T-cell (primary cell): Measurements from ENCODE around the gene FBXO33. TPM values are rescaled to one million over a fixed set of nuclear protein-coding genes. Genes with fewer than 3 reads are reported as not detected.

ENCODE experiments used
- ATAC-seq, 4 experiments: fragments of 200-7000 bp in 3 of 4; fragments of 150-1000 bp in 1 of 4; cut with Tn5 transposase; replicated peaks in 1 of 4; 1 replicate in 3 of 4; 2 replicates in 1 of 4; pipeline ENCODE4 v1.10.0; 2021; ENCODE audit warnings: moderate library complexity in 3 of 4, mild to moderate bottlenecking in 2 of 4, moderate number of reproducible peaks in 1 of 4
- CTCF ChIA-PET, 2 donors: fragments of 300-600 bp; sonication (Branson Sonifier 250); formaldehyde crosslinking; loops; one replicate each; lab custom pipeline; 2022; ENCODE audit warnings: antibody characterized with exemption in 2 of 2; lab: Charles Lee
- POLR2A ChIA-PET, 2 donors: fragments of 300-600 bp; sonication (Branson Sonifier 250); formaldehyde crosslinking; loops; one replicate each; lab custom pipeline; 2022; ENCODE audit warnings: antibody characterized with exemption in 2 of 2; lab: Charles Lee
- DNase-seq, 35 experiments: peaks; one replicate each; pipeline versions ENCODE4 v3.0.0 to v3.0.0-alpha.2; 2013 to 2023
- H3K27ac ChIP-seq: one replicate; pipeline ENCODE4 v1.5.1; 2013; ENCODE audit warnings: low read length
- H3K27me3 ChIP-seq, 2 experiments: replicated peaks in 1 of 2; 1 replicate in 1 of 2; 2 replicates in 1 of 2; pipeline versions ENCODE4 v1.6.1 to v1.7.0; 2013; ENCODE audit warnings: low read length in 1 of 2, mixed read lengths in 1 of 2; ENCODE audit not compliant: control insufficient read depth in 2 of 2, insufficient read depth in 2 of 2; ENCODE audit errors: extremely low read depth in 1 of 2
- H3K36me3 ChIP-seq, 2 donors: 1 replicate in 1 of 2; 2 replicates in 1 of 2; pipeline versions ENCODE4 v1.6.1 to v1.7.0; 2013; ENCODE audit warnings: low read length in 1 of 2; ENCODE audit not compliant: control insufficient read depth in 2 of 2, insufficient read depth in 1 of 2; ENCODE audit errors: extremely low read depth in 1 of 2
- H3K4me1 ChIP-seq, 2 experiments: 1 replicate in 1 of 2; 2 replicates in 1 of 2; pipeline versions ENCODE4 v1.6.1 to v1.7.0; 2013; ENCODE audit warnings: low read length in 2 of 2, mixed read lengths in 1 of 2; ENCODE audit not compliant: insufficient read depth in 2 of 2, control insufficient read depth in 1 of 2; ENCODE audit errors: extremely low read depth in 1 of 2
- H3K4me3 ChIP-seq, 2 donors: 1 replicate in 1 of 2; 2 replicates in 1 of 2; pipeline versions ENCODE4 v1.5.1 to v1.7.0; 2013; ENCODE audit warnings: mild to moderate bottlenecking in 2 of 2, low read length in 1 of 2, moderate library complexity in 1 of 2; ENCODE audit not compliant: control insufficient read depth in 1 of 2; ENCODE audit errors: extremely low read depth in 1 of 2
- H3K9me3 ChIP-seq: 2 replicates; pipeline ENCODE4 v1.7.0; 2013
- H3K27ac Mint-ChIP-seq, 2 donors: one replicate each; pipeline ENCODE4 v1.8.0; 2020 to 2021; ENCODE audit warnings: mild to moderate bottlenecking in 2 of 2, mixed read lengths in 2 of 2
- H3K27me3 Mint-ChIP-seq, 2 donors: one replicate each; pipeline ENCODE4 v1.8.0; 2021 to 2022; ENCODE audit warnings: mixed read lengths in 2 of 2
- H3K36me3 Mint-ChIP-seq: one replicate; pipeline ENCODE4 v1.8.0; 2021; ENCODE audit warnings: mixed read lengths
- H3K4me1 Mint-ChIP-seq, 3 donors: one replicate each; pipeline ENCODE4 v1.8.0; 2020 to 2022; ENCODE audit warnings: mixed read lengths in 3 of 3, mild to moderate bottlenecking in 1 of 3
- H3K4me3 Mint-ChIP-seq, 3 donors: one replicate each; pipeline ENCODE4 v1.8.0; 2020 to 2022; ENCODE audit warnings: mild to moderate bottlenecking in 3 of 3, mixed read lengths in 3 of 3, moderate library complexity in 3 of 3
- H3K9me3 Mint-ChIP-seq, 3 donors: one replicate each; pipeline ENCODE4 v1.8.0; 2020 to 2022; ENCODE audit warnings: mixed read lengths in 3 of 3
- WGBS: methylation state at CpG from one replicate; pipeline ENCODE4 v1.1.5; 2013; ENCODE audit warnings: missing lambda C conversion rate; ENCODE audit not compliant: insufficient coverage; 5-methylcytosine and 5-hydroxymethylcytosine counted together
- total RNA-seq, 35 experiments: library from RNA in 6 of 35; stranded (reverse) in 6 of 35; fragments of 120-200 nt in 1 of 35; gene quantifications; one replicate each; pipeline versions ENCODE4 v1.2.1 to v1.2.4 and lab custom pipeline; 2013 to 2026

Gene FBXO33
- total RNA-seq (10 to 100 TPM; 22.5 to 64.0 (median 28.4) TPM), total RNA-seq (lab: John Stamatoyannopoulos, UW) (18.0 to 270 (median 76.2) reads per million in 29 experiments)
- total RNA-seq (2013) = 22.2 TPM

GRCh38 chr14:39432179-39432618 lies at the start of gene FBXO33:
Gene FBXO33, minus strand, starts transcription at chr14:39432433. Its CDS starts 271 bp downstream, at chr14:39432162.
- Histone ChIP-seq H3K9me3 (no peaks in the 10 kb centered on the region), H3K4me3 (peak within 1 kb of the TSS; percentile 88 to 98), H3K27me3 (no peaks in the 10 kb centered on the region), H3K27ac (peak within 1 kb of the TSS; percentile 100), H3K36me3 (no peaks in the 10 kb centered on the region), H3K4me1 (peaks cover 27 to 30% of the 10 kb centered on the region in 2 experiments)
- Mint-ChIP-seq H3K27ac (peak within 1 kb of the TSS; percentile 100), H3K36me3 (peaks cover 3% of the 10 kb centered on the region), H3K27me3 (no peaks in the 10 kb centered on the region), H3K4me3 (peak within 1 kb of the TSS; percentile 98 to 100 (median 99)), H3K9me3 (no peaks in the 10 kb centered on the region), H3K4me1 (peaks cover 44 to 47% (median 45%) of the 10 kb centered on the region in 3 donors)
- DNase-seq (peak; percentile 91 to 98 (median 96)), ATAC-seq (peak; percentile 85 to 87 (median 86))
- WGBS = under 1% methylated on average over 29 of the region's 47 CpGs
- POLR2A ChIA-PET = interaction anchor here (0.6 to 2.0 kb wide), 8 partner anchors 9 to 1355 kb away, joined by 3 to 11 read pairs (median 4); partner anchors contain the start of genes TRAPPC6B (in 2 of the 2), GEMIN2 (in 1 of the 2) and PNN (in 1 of the 2)
- CTCF ChIA-PET = interaction anchor here in 1 of 2 donors (0.7 kb wide), 1 partner anchor 318 kb away, joined by 3 read pairs; the partner anchor contains the start of gene GEMIN2

GRCh38 chr14:39474416-39474911 lies 42.2 kb upstream of the FBXO33 start:
- Mint-ChIP-seq H3K4me1 (no peaks in the 10 kb centered on the region), H3K9me3 (peaks cover 0 to 3% (median 0%) of the 10 kb centered on the region in 3 donors), H3K27ac (no peak overlapping the region), H3K27me3 (no peaks in the 10 kb centered on the region), H3K4me3 (no peak overlapping the region), H3K36me3 (peaks cover 32% of the 10 kb centered on the region)
- ATAC-seq (no peak), DNase-seq (no peak)
- H3K27me3 ChIP-seq = no peaks in the 10 kb centered on the region
- CTCF ChIA-PET = interaction anchor here in 1 of 2 donors (0.5 kb wide), 1 partner anchor 188 kb away, joined by 3 read pairs; no protein-coding TSS in a partner anchor
- 100% methylated on average over 1 of the region's 1 CpG for WGBS
- no peak overlapping the region for H3K27ac ChIP-seq
- H3K9me3 ChIP-seq = no peaks in the 10 kb centered on the region
- POLR2A ChIA-PET = no interaction called here
- no peak overlapping the region for H3K4me3 ChIP-seq
- no peaks in the 10 kb centered on the region for H3K36me3 ChIP-seq
- no peaks in the 10 kb centered on the region for H3K4me1 ChIP-seq

- no peak for DNase-seq
- CTCF ChIA-PET = no interaction called here
- Mint-ChIP-seq H3K36me3 (peaks cover 23% of the 10 kb centered on the region), H3K4me3 (no peak overlapping the region), H3K9me3 (no peaks in the 10 kb centered on the region), H3K27me3 (peaks cover 0 to 3% of the 10 kb centered on the region in 2 donors), H3K27ac (no peak overlapping the region), H3K4me1 (no peaks in the 10 kb centered on the region)
- POLR2A ChIA-PET = no interaction called here
- Histone ChIP-seq H3K9me3 (no peaks in the 10 kb centered on the region), H3K4me1 (no peaks in the 10 kb centered on the region), H3K36me3 (no peaks in the 10 kb centered on the region), H3K4me3 (no peak overlapping the region), H3K27me3 (no peaks in the 10 kb centered on the region), H3K27ac (no peak overlapping the region)
- no peak for ATAC-seq
- WGBS = no CpG with 5 or more reads among the region's 2 CpGs
Observed at GRCh38 chr14:39472078-39472477, 39.8 kb upstream of the FBXO33 start.

GRCh38 chr14:39469094-39469710 lies 37.0 kb upstream of the FBXO33 start:
- Mint-ChIP-seq H3K36me3 (peaks cover 21% of the 10 kb centered on the region), H3K4me3 (no peak overlapping the region), H3K27ac (no peak overlapping the region), H3K9me3 (no peaks in the 10 kb centered on the region), H3K27me3 (peaks cover 12 to 13% of the 10 kb centered on the region in 2 donors), H3K4me1 (no peaks in the 10 kb centered on the region)
- Histone ChIP-seq H3K27me3 (no peaks in the 10 kb centered on the region), H3K27ac (no peak overlapping the region), H3K9me3 (no peaks in the 10 kb centered on the region), H3K36me3 (no peaks in the 10 kb centered on the region), H3K4me1 (no peaks in the 10 kb centered on the region), H3K4me3 (no peak overlapping the region)
- WGBS = 54% methylated on average over 3 of the region's 5 CpGs
- ChIA-PET POLR2A (no interaction called here), CTCF (no interaction called here)
- ATAC-seq (peak in 3 of 4 experiments; percentile 47 to 61 (median 52)), DNase-seq (peak in 24 of 35 experiments; percentile 1 to 38 (median 14))

- peaks cover 15% of the 10 kb centered on the region for H3K36me3 Mint-ChIP-seq
- no peaks in the 10 kb centered on the region for H3K9me3 Mint-ChIP-seq
- H3K27ac Mint-ChIP-seq = no peak overlapping the region
- Histone ChIP-seq H3K4me3 (no peak overlapping the region), H3K36me3 (no peaks in the 10 kb centered on the region), H3K9me3 (no peaks in the 10 kb centered on the region), H3K4me1 (no peaks in the 10 kb centered on the region), H3K27me3 (no peaks in the 10 kb centered on the region), H3K27ac (no peak overlapping the region)
- WGBS = 82% methylated on average over 5 of the region's 7 CpGs
- DNase-seq = peak in 1 of 35 experiments; percentile 12
- H3K4me1 Mint-ChIP-seq = no peaks in the 10 kb centered on the region
- no peak for ATAC-seq
- no peak overlapping the region for H3K4me3 Mint-ChIP-seq
- peaks cover 12 to 13% of the 10 kb centered on the region in 2 donors for H3K27me3 Mint-ChIP-seq
- ChIA-PET POLR2A (no interaction called here), CTCF (no interaction called here)
Observed at GRCh38 chr14:39467889-39468524, 35.8 kb upstream of the FBXO33 start.

GRCh38 chr14:39459795-39460478 lies 27.7 kb upstream of the FBXO33 start:
- H3K27me3 Mint-ChIP-seq = peaks cover 0 to 4% of the 10 kb centered on the region in 2 donors
- no peak overlapping the region for H3K4me3 ChIP-seq
- no peaks in the 10 kb centered on the region for H3K36me3 Mint-ChIP-seq
- no peak overlapping the region for H3K27ac ChIP-seq
- no peaks in the 10 kb centered on the region for H3K27me3 ChIP-seq
- DNase-seq (no peak), ATAC-seq (no peak)
- ChIA-PET POLR2A (no interaction called here), CTCF (no interaction called here)
- H3K27ac Mint-ChIP-seq = no peak overlapping the region
- no peaks in the 10 kb centered on the region for H3K36me3 ChIP-seq
- no peak overlapping the region for H3K4me3 Mint-ChIP-seq
- H3K4me1 ChIP-seq = no peaks in the 10 kb centered on the region
- no CpG with 5 or more reads among the region's 1 CpG for WGBS
- H3K9me3 Mint-ChIP-seq = no peaks in the 10 kb centered on the region
- no peaks in the 10 kb centered on the region for H3K9me3 ChIP-seq
- no peaks in the 10 kb centered on the region for H3K4me1 Mint-ChIP-seq
